Neural progenitor cell (in vitro differentiated cells): ENCODE results near the gene FYN. TPM values are rescaled to one million over a fixed set of nuclear protein-coding genes. Genes with fewer than 3 reads are reported as not detected.

ENCODE experiments used
- DNase-seq: peaks from one replicate; pipeline ENCODE4 v3.0.0-alpha.2; 2016; ENCODE audit warnings: low spot score
- H2AFZ ChIP-seq: fragments of 200-600 bp; sonication (generic); replicated peaks from 2 replicates; pipeline ENCODE4 v1.6.1; 2016; ENCODE audit warnings: antibody characterized with exemption
- H3F3A ChIP-seq: fragments of 200-600 bp; sonication (generic); 2 replicates; pipeline ENCODE4 v1.6.1; 2016; ENCODE audit warnings: antibody characterized with exemption, low read depth
- H3K27ac ChIP-seq: fragments of 200-600 bp; sonication (generic); 2 replicates; pipeline ENCODE4 v1.5.1; 2016; ENCODE audit warnings: mild to moderate bottlenecking
- H3K27me3 ChIP-seq: fragments of 200-600 bp; sonication (generic); 2 replicates; pipeline ENCODE4 v1.6.1; 2016; ENCODE audit warnings: mild to moderate bottlenecking, moderate library complexity
- H3K36me3 ChIP-seq: fragments of 200-600 bp; sonication (generic); 2 replicates; pipeline ENCODE4 v1.5.1; 2016
- H3K4me1 ChIP-seq: fragments of 200-600 bp; sonication (generic); 2 replicates; pipeline ENCODE4 v1.6.1; 2016; ENCODE audit warnings: mixed run types
- H3K4me2 ChIP-seq: fragments of 200-600 bp; sonication (generic); 2 replicates; pipeline ENCODE4 v1.6.1; 2016
- H3K4me3 ChIP-seq: fragments of 200-600 bp; sonication (generic); 2 replicates; pipeline ENCODE4 v1.5.1; 2016
- H3K79me2 ChIP-seq: fragments of 200-600 bp; sonication (generic); 2 replicates; pipeline ENCODE4 v1.6.1; 2016; ENCODE audit warnings: low read depth
- H3K9ac ChIP-seq: fragments of 200-600 bp; sonication (generic); 2 replicates; pipeline ENCODE4 v1.6.1; 2016
- H3K9me3 ChIP-seq: fragments of 200-600 bp; sonication (generic); 2 replicates; pipeline ENCODE4 v1.5.1; 2016; ENCODE audit warnings: low read depth
- H4K20me1 ChIP-seq: fragments of 200-600 bp; sonication (generic); 2 replicates; pipeline ENCODE4 v1.6.1; 2016; ENCODE audit warnings: low read depth
- H3K27ac Mint-ChIP-seq: 3 replicates; pipeline ENCODE4 v1.8.0; 2021; ENCODE audit warnings: mixed read lengths
- H3K27me3 Mint-ChIP-seq: 2 replicates; pipeline ENCODE4 v1.8.0; 2022; ENCODE audit warnings: low read depth, mild to moderate bottlenecking, inconsistent platforms, moderate library complexity, mixed read lengths; ENCODE audit not compliant: insufficient read depth
- H3K36me3 Mint-ChIP-seq: 3 replicates; pipeline ENCODE4 v1.8.0; 2021; ENCODE audit warnings: mixed read lengths
- H3K4me1 Mint-ChIP-seq: 3 replicates; pipeline ENCODE4 v1.8.0; 2021; ENCODE audit warnings: mixed read lengths
- H3K4me3 Mint-ChIP-seq: 3 replicates; pipeline ENCODE4 v1.8.0; 2021; ENCODE audit warnings: mild to moderate bottlenecking, moderate library complexity, mixed read lengths
- H3K9me3 Mint-ChIP-seq: 3 replicates; pipeline ENCODE4 v1.8.0; 2020; ENCODE audit warnings: mixed read lengths
- EZH2 ChIP-seq: fragments of 200-600 bp; sonication (generic); IDR thresholded peaks from 2 replicates; pipeline ENCODE4 v1.6.1; 2017; ENCODE audit warnings: antibody characterized with exemption, mild to moderate bottlenecking, moderate library complexity
- EZH2phosphoT487 ChIP-seq: fragments of 200-600 bp; sonication (generic); IDR thresholded peaks from 2 replicates; pipeline ENCODE4 v1.6.1; 2017; ENCODE audit warnings: antibody characterized with exemption
- total RNA-seq: library from RNA; depleted of rRNA; stranded (reverse); fragments of >200 nt; gene quantifications from 2 replicates; pipeline ENCODE4 v1.2.3, GENCODE V29; 2015; ENCODE audit warnings: low replicate concordance
- TF ChIP-seq, protein P1 (sequence below): fragments of 200-600 bp; sonication (generic); IDR thresholded peaks from 2 replicates; pipeline ENCODE4 v1.5.1; 2017; ENCODE audit warnings: antibody characterized with exemption, mild to moderate bottlenecking

The FYN gene
- total RNA-seq, 1 donor from 2014 or later, result 167 TPM

DNA sequence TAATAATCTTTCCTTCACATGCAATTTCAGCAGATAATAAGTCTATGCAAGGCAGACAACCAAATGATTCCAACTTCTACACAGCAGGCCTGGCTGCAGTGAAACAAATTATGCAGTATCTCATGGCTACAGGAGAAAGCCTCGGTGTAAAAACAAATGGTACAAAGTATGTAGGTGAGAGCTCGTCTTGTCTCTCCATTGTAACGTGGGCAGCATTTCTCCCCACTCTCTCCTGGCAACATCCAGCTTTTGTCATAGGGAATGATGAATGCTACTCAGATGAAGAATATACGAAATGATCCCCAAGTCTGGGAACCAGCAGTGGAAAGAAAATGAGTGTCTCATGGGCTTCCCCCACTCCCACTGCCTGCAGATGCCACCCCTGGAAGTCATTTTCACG lies 32.4 kb downstream of the FYN start:
- Mint-ChIP-seq H3K4me3 (peak overlapping the region; percentile 36), H3K27ac (no peak overlapping the region), H3K36me3 (peaks cover 22% of the 10 kb centered on the region), H3K27me3 (no peaks in the 10 kb centered on the region), H3K4me1 (peaks cover 1% of the 10 kb centered on the region), H3K9me3 (no peaks in the 10 kb centered on the region)
- no peak overlapping the region for H2AFZ ChIP-seq
- H3K36me3 ChIP-seq, result no peaks in the 10 kb centered on the region
- DNase-seq, result no peak
- no peak overlapping the region for H3K9ac ChIP-seq
- peaks cover 33% of the 10 kb centered on the region for H3F3A ChIP-seq
- H3K27me3 ChIP-seq, result no peaks in the 10 kb centered on the region
- peaks cover 37% of the 10 kb centered on the region for H4K20me1 ChIP-seq
- no peak overlapping the region for H3K4me3 ChIP-seq
- H3K79me2 ChIP-seq, result peaks cover 49% of the 10 kb centered on the region
- TF ChIP-seq EZH2, result no peak
- no peak for TF ChIP-seq EZH2phosphoT487
- TF ChIP-seq, protein P1, sequence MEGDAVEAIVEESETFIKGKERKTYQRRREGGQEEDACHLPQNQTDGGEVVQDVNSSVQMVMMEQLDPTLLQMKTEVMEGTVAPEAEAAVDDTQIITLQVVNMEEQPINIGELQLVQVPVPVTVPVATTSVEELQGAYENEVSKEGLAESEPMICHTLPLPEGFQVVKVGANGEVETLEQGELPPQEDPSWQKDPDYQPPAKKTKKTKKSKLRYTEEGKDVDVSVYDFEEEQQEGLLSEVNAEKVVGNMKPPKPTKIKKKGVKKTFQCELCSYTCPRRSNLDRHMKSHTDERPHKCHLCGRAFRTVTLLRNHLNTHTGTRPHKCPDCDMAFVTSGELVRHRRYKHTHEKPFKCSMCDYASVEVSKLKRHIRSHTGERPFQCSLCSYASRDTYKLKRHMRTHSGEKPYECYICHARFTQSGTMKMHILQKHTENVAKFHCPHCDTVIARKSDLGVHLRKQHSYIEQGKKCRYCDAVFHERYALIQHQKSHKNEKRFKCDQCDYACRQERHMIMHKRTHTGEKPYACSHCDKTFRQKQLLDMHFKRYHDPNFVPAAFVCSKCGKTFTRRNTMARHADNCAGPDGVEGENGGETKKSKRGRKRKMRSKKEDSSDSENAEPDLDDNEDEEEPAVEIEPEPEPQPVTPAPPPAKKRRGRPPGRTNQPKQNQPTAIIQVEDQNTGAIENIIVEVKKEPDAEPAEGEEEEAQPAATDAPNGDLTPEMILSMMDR, result no peak
- peaks cover 58% of the 10 kb centered on the region for H3K4me1 ChIP-seq
- no peak overlapping the region for H3K27ac ChIP-seq
- no peak overlapping the region for H3K4me2 ChIP-seq
- H3K9me3 ChIP-seq, result no peaks in the 10 kb centered on the region

- Mint-ChIP-seq H3K4me3 (no peak overlapping the region), H3K36me3 (peaks cover 34% of the 10 kb centered on the region), H3K27ac (no peak overlapping the region), H3K4me1 (peaks cover 7% of the 10 kb centered on the region), H3K27me3 (peaks cover 4% of the 10 kb centered on the region), H3K9me3 (no peaks in the 10 kb centered on the region)
- H3K4me3 ChIP-seq, result no peak overlapping the region
- no peaks in the 10 kb centered on the region for H3K9me3 ChIP-seq
- H3K4me2 ChIP-seq, result no peak overlapping the region
- no peaks in the 10 kb centered on the region for H3K36me3 ChIP-seq
- TF ChIP-seq EZH2phosphoT487 (no peak), EZH2 (no peak)
- TF ChIP-seq, protein P1, result no peak
- H3K27me3 ChIP-seq, result no peaks in the 10 kb centered on the region
- H3K79me2 ChIP-seq, result peaks cover 53% of the 10 kb centered on the region
- H3K9ac ChIP-seq, result no peak overlapping the region
- H4K20me1 ChIP-seq, result peaks cover 18% of the 10 kb centered on the region
- peaks cover 51% of the 10 kb centered on the region for H3K4me1 ChIP-seq
- no peak overlapping the region for H3K27ac ChIP-seq
- no peak overlapping the region for H2AFZ ChIP-seq
- peaks cover 14% of the 10 kb centered on the region for H3F3A ChIP-seq
- DNase-seq, result no peak
These were observed 34.3 kb downstream of the FYN start for GRCh38 chr6:111838749-111839484.

DNA sequence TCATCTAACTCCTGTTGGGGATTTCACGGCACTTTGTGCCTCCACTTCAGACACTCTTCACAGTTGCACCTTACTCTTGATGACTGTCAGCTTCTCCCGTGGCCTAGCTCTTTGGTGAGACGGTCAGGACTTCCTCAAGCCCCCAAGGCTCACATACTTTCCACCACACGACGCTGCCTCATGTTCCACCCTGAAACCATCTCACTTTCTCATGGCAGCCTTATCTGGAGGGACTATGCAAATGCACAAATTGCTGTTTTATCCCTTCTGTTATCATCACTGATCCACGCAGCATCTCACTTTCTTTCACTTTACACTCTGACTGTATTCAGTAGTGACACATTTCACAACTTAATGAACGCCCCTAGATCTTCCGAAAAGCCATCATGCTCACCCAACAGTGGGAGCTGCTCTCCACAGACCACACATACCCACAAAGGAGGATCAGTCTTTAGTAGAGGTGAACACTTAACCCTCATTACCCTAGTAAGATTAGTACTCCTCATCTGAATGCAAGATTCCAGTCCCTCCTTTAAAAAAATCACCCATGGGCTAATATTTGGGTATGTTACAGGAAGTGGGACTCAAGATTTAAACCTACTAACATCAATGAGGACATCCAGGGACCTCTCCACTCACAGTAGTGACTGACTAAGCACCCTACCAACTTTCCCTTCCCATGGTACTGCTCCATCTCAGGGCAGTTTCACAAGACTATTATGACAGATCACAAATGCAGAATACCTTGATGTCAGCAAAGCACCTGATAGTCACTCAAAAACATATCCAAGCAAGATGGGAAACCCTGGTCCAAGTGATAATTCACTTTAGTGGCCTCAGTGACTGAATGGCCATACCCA lies 35.4 kb downstream of the FYN start:
- no peak for TF ChIP-seq EZH2phosphoT487
- TF ChIP-seq EZH2, result no peak
- TF ChIP-seq, protein P1, result no peak
- Histone ChIP-seq H3K27ac (no peak overlapping the region), H4K20me1 (peaks cover 10% of the 10 kb centered on the region), H3K36me3 (no peaks in the 10 kb centered on the region), H3K79me2 (peaks cover 56% of the 10 kb centered on the region), H2AFZ (no peak overlapping the region), H3K4me1 (peaks cover 40% of the 10 kb centered on the region), H3F3A (peaks cover 3% of the 10 kb centered on the region), H3K9ac (no peak overlapping the region), H3K4me3 (no peak overlapping the region), H3K27me3 (no peaks in the 10 kb centered on the region), H3K4me2 (no peak overlapping the region), H3K9me3 (no peaks in the 10 kb centered on the region)
- Mint-ChIP-seq H3K4me1 (peaks cover 9% of the 10 kb centered on the region), H3K27me3 (peaks cover 4% of the 10 kb centered on the region), H3K36me3 (peaks cover 38% of the 10 kb centered on the region), H3K4me3 (no peak overlapping the region), H3K27ac (no peak overlapping the region), H3K9me3 (no peaks in the 10 kb centered on the region)
- DNase-seq, result no peak
